ENCODE results near the gene TXNDC12.

GRCh38 chr1:52098139-52098871 is 43.3 kb upstream of the TXNDC12 start:
- TF ChIP-seq POLR2A (IDR thresholded peaks at IDR 0.05) (no peak), CTCF (IDR thresholded peaks at IDR 0.05) (no peak)

Data from uterus (tissue), 2 donors.